H9 (cell line): ENCODE results near the gene MRPL54. TPM values are rescaled to one million over a fixed set of nuclear protein-coding genes. Genes with fewer than 3 reads are reported as not detected.

Experiments
- DNase-seq: peaks from one replicate; pipeline ENCODE4 v3.0.0-alpha.2; 2017
- H2AFZ ChIP-seq: one replicate; pipeline ENCODE4 v1.6.1; 2013; ENCODE audit warnings: mild to moderate bottlenecking, low read length, control low read depth, moderate library complexity
- H2AK5ac ChIP-seq: 2 replicates; pipeline ENCODE4 v1.6.1; 2013; ENCODE audit warnings: low read length, control low read depth, mixed read lengths; ENCODE audit not compliant: insufficient read length
- H2BK120ac ChIP-seq: one replicate; pipeline ENCODE4 v1.6.1; 2013; ENCODE audit warnings: low read depth, mild to moderate bottlenecking, low read length, control low read depth, inconsistent platforms; ENCODE audit not compliant: poor library complexity, severe bottlenecking
- H2BK12ac ChIP-seq: 2 replicates; pipeline ENCODE4 v1.6.1; 2013; ENCODE audit warnings: low read length, control low read depth, mixed read lengths, low read depth; ENCODE audit not compliant: insufficient read length
- H2BK15ac ChIP-seq: 2 replicates; pipeline ENCODE4 v1.6.1; 2013; ENCODE audit warnings: low read depth, low read length, control low read depth
- H2BK20ac ChIP-seq: one replicate; pipeline ENCODE4 v1.6.1; 2013; ENCODE audit warnings: low read depth, mild to moderate bottlenecking, low read length, control low read depth, inconsistent platforms; ENCODE audit not compliant: poor library complexity, severe bottlenecking
- H2BK5ac ChIP-seq: 2 replicates; pipeline ENCODE4 v1.6.1; 2013; ENCODE audit warnings: low read length, control low read depth, mixed read lengths; ENCODE audit not compliant: insufficient read length
- H3K14ac ChIP-seq: 2 replicates; pipeline ENCODE4 v1.6.1; 2013; ENCODE audit warnings: low read length, control low read depth; ENCODE audit not compliant: insufficient read depth
- H3K18ac ChIP-seq: 2 replicates; pipeline ENCODE4 v1.6.1; 2013; ENCODE audit warnings: low read depth, mild to moderate bottlenecking, mixed read lengths, low read length, control low read depth; ENCODE audit not compliant: insufficient read length
- H3K23ac ChIP-seq: 2 replicates; pipeline ENCODE4 v1.6.1; 2013; ENCODE audit warnings: low read length, control low read depth, mixed read lengths, low read depth; ENCODE audit not compliant: insufficient read length
- H3K23me2 ChIP-seq: 2 replicates; pipeline ENCODE4 v1.6.1; 2013; ENCODE audit warnings: low read depth, mild to moderate bottlenecking, mixed read lengths, low read length, control low read depth; ENCODE audit not compliant: insufficient read length, poor library complexity, severe bottlenecking
- H3K27ac ChIP-seq: 2 replicates; pipeline ENCODE4 v1.5.1; 2013; ENCODE audit warnings: low read length, control low read depth, mixed read lengths, low read depth; ENCODE audit not compliant: insufficient read length
- H3K27me3 ChIP-seq: 2 replicates; pipeline ENCODE4 v1.6.1; 2013; ENCODE audit warnings: low read length, control low read depth, inconsistent platforms; ENCODE audit not compliant: insufficient read depth
- H3K4ac ChIP-seq: 2 replicates; pipeline ENCODE4 v1.6.1; 2013; ENCODE audit warnings: low read depth, mild to moderate bottlenecking, control low read depth, inconsistent platforms, low read length, moderate library complexity
- H3K4me1 ChIP-seq: 2 replicates; pipeline ENCODE4 v1.6.1; 2013; ENCODE audit warnings: low read length, control low read depth, inconsistent platforms; ENCODE audit not compliant: insufficient read depth
- H3K4me2 ChIP-seq: 2 replicates; pipeline ENCODE4 v1.6.1; 2013; ENCODE audit warnings: low read length, control low read depth, mixed read lengths; ENCODE audit not compliant: insufficient read length, insufficient read depth
- H3K56ac ChIP-seq: 2 replicates; pipeline ENCODE4 v1.6.1; 2013; ENCODE audit warnings: low read depth, mild to moderate bottlenecking, mixed read lengths, low read length, control low read depth; ENCODE audit not compliant: insufficient read length
- H3K79me1 ChIP-seq: 2 replicates; pipeline ENCODE4 v1.6.1; 2013; ENCODE audit warnings: low read depth, mild to moderate bottlenecking, moderate library complexity, low read length, control low read depth, inconsistent platforms; ENCODE audit not compliant: insufficient read depth, poor library complexity, severe bottlenecking
- H3K79me2 ChIP-seq: 2 replicates; pipeline ENCODE4 v1.6.1; 2013; ENCODE audit warnings: low read length, control low read depth, inconsistent platforms; ENCODE audit not compliant: insufficient read depth
- H3K9ac ChIP-seq: 2 replicates; pipeline ENCODE4 v1.6.1; 2013; ENCODE audit warnings: low read length, control low read depth, mixed read lengths; ENCODE audit not compliant: insufficient read length; ENCODE audit errors: extremely low read depth
- H3K9me3 ChIP-seq: one replicate; pipeline ENCODE4 v1.6.1; 2013; ENCODE audit warnings: low read depth, low read length, inconsistent platforms; ENCODE audit not compliant: control insufficient read depth
- H3T11ph ChIP-seq: one replicate; pipeline ENCODE4 v1.6.1; 2013; ENCODE audit warnings: mild to moderate bottlenecking, low read length, control low read depth, inconsistent platforms
- H4K20me1 ChIP-seq: one replicate; pipeline ENCODE4 v1.6.1; 2013; ENCODE audit not compliant: control insufficient read depth, insufficient read length, insufficient read depth
- H4K5ac ChIP-seq: 2 replicates; pipeline ENCODE4 v1.6.1; 2013; ENCODE audit warnings: low read depth, mild to moderate bottlenecking, mixed read lengths, low read length, control low read depth; ENCODE audit not compliant: insufficient read length
- H4K8ac ChIP-seq: replicated peaks from 2 replicates; pipeline ENCODE4 v1.6.1; 2013; ENCODE audit warnings: low read length, control low read depth, mixed read lengths, low read depth; ENCODE audit not compliant: insufficient read length
- H4K91ac ChIP-seq: 2 replicates; pipeline ENCODE4 v1.6.1; 2013; ENCODE audit warnings: low read depth, mild to moderate bottlenecking, moderate library complexity, mixed read lengths, low read length, control low read depth; ENCODE audit not compliant: insufficient read length
- H3K27ac Mint-ChIP-seq, 3 experiments: 2 replicates in 2 of 3; 3 replicates in 1 of 3; pipeline ENCODE4 v1.8.0; 2020 to 2021; ENCODE audit warnings: mixed read lengths in 3 of 3, mild to moderate bottlenecking in 1 of 3, moderate library complexity in 1 of 3
- H3K27me3 Mint-ChIP-seq: 2 replicates; pipeline ENCODE4 v1.8.0; 2021; ENCODE audit warnings: low read depth, mild to moderate bottlenecking, moderate library complexity, mixed read lengths
- H3K36me3 Mint-ChIP-seq, 3 experiments: 2 replicates in 2 of 3; 3 replicates in 1 of 3; pipeline ENCODE4 v1.8.0; 2020 to 2021; ENCODE audit warnings: low read depth in 3 of 3, mixed read lengths in 3 of 3; ENCODE audit not compliant: insufficient read depth in 1 of 3
- H3K4me1 Mint-ChIP-seq, 2 experiments: 2 replicates each; pipeline ENCODE4 v1.8.0; 2020; ENCODE audit warnings: mixed read lengths in 2 of 2
- H3K4me3 Mint-ChIP-seq, 2 experiments: 2 replicates in 1 of 2; 3 replicates in 1 of 2; pipeline ENCODE4 v1.8.0; 2020 to 2021; ENCODE audit warnings: mild to moderate bottlenecking in 2 of 2, mixed read lengths in 2 of 2, moderate library complexity in 1 of 2
- H3K9me3 Mint-ChIP-seq, 2 experiments: 2 replicates in 1 of 2; 3 replicates in 1 of 2; pipeline ENCODE4 v1.8.0; 2020; ENCODE audit warnings: mild to moderate bottlenecking in 2 of 2, mixed read lengths in 2 of 2, moderate library complexity in 1 of 2
- WGBS: extraction: QIAGEN DNeasy Blood & Tissue Kit; methylation state at CpG from one replicate; pipeline ENCODE4 v1.1.7; 2013; ENCODE audit warnings: missing lambda C conversion rate, low lambda C conversion rate, mixed read lengths; ENCODE audit not compliant: insufficient read length; ENCODE audit errors: extremely low coverage; 5-methylcytosine and 5-hydroxymethylcytosine counted together
- total RNA-seq: library from RNA; stranded (reverse); gene quantifications from 2 replicates; pipeline ENCODE4 v1.2.1, GENCODE V29; 2021
- TF ChIP-seq, protein P1 (sequence below): fragments of 200-600 bp; sonication (generic); conservative IDR thresholded peaks from 3 replicates; pipeline ENCODE4 v1.8.0; 2021; ENCODE audit warnings: antibody characterized with exemption, mild to moderate bottlenecking

MRPL54 gene
- total RNA-seq, 1 experiment from 2014 or later, result 60.0 TPM

- no peaks in the 10 kb centered on the region; a peak in 1 of 5 replicates for H3K9me3 Mint-ChIP-seq
- Histone ChIP-seq H2BK5ac (no peak overlapping the region), H4K5ac (no peak overlapping the region), H4K8ac (no peak overlapping the region), H2BK20ac (no peak overlapping the region), H3K9me3 (no peaks in the 10 kb centered on the region), H4K91ac (no peak overlapping the region), H4K20me1 (no peaks in the 10 kb centered on the region), H3T11ph (no peak overlapping the region), H3K27ac (no peak overlapping the region), H2AFZ (no peak overlapping the region), H3K79me1 (no peaks in the 10 kb centered on the region), H3K9ac (no peak overlapping the region), H3K4me2 (no peak overlapping the region), H2BK120ac (no peak overlapping the region), H3K23ac (no peak overlapping the region), H3K79me2 (no peaks in the 10 kb centered on the region), H2AK5ac (no peak overlapping the region), H3K23me2 (peaks cover 10% of the 10 kb centered on the region), H2BK12ac (no peak overlapping the region), H3K18ac (peak overlapping the region; percentile 0), H3K4me1 (no peaks in the 10 kb centered on the region; the same call in 1 of the 2 replicates), H2BK15ac (no peak overlapping the region), H3K27me3 (no peaks in the 10 kb centered on the region), H3K56ac (no peak overlapping the region), H3K14ac (no peak overlapping the region), H3K4ac (no peak overlapping the region)
- no peaks in the 10 kb centered on the region for H3K36me3 Mint-ChIP-seq
- no peak for DNase-seq
- H3K4me3 Mint-ChIP-seq, result peak overlapping the region; percentile 50 to 87
- H3K4me1 Mint-ChIP-seq, result peaks cover 16 to 43% of the 10 kb centered on the region in 2 experiments
- H3K27ac Mint-ChIP-seq, result peak overlapping the region; percentile 4 to 91 (median 70); a peak in 4 of 7 replicates
- H3K27me3 Mint-ChIP-seq, result peaks cover 3% of the 10 kb centered on the region
- TF ChIP-seq, protein P1, sequence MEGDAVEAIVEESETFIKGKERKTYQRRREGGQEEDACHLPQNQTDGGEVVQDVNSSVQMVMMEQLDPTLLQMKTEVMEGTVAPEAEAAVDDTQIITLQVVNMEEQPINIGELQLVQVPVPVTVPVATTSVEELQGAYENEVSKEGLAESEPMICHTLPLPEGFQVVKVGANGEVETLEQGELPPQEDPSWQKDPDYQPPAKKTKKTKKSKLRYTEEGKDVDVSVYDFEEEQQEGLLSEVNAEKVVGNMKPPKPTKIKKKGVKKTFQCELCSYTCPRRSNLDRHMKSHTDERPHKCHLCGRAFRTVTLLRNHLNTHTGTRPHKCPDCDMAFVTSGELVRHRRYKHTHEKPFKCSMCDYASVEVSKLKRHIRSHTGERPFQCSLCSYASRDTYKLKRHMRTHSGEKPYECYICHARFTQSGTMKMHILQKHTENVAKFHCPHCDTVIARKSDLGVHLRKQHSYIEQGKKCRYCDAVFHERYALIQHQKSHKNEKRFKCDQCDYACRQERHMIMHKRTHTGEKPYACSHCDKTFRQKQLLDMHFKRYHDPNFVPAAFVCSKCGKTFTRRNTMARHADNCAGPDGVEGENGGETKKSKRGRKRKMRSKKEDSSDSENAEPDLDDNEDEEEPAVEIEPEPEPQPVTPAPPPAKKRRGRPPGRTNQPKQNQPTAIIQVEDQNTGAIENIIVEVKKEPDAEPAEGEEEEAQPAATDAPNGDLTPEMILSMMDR, result no peak
- no CpG with 5 or more reads among the region's 5 CpGs for WGBS
Measured at GRCh38 chr19:3723110-3723488, 39.4 kb upstream of the MRPL54 start.
